GM21381 (cell line): Measurements from ENCODE around the gene HEXB.
A peak's percentile ranks its signal among the peaks of the same experiment; 100 is the strongest.
"Not testable (repeated sequence)": the region's sequence is repeated elsewhere in the genome, so short reads cannot be mapped to it uniquely, and the experiment has no call there.

Experiments
- ATAC-seq: cut with Tn5 transposase; IDR thresholded peaks from one replicate; pipeline ENCODE4 v1.9.1; 2021; ENCODE audit warnings: mild to moderate bottlenecking, moderate library complexity; ENCODE audit not compliant: unreplicated experiment

The HEXB gene

DNA sequence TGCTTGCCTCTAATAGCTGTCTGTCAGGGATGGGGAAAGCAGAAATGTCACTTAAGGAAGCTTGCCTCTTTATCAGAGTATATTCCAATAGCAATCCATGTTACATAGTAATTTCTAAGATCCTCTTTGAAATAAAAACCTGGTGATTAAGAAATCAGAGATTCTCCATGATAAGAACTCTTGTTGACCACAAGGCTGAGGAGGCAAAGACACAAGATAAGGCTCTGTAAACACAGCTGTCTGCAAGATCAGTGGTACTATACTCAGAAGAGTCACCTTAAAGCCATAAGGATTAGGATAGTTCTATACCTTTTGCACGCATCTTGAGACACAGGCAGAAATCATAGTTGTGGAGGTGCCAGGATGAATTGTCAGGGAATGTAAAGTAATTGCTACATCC is 40.3 kb downstream of the HEXB start:
- ATAC-seq = no peak

DNA sequence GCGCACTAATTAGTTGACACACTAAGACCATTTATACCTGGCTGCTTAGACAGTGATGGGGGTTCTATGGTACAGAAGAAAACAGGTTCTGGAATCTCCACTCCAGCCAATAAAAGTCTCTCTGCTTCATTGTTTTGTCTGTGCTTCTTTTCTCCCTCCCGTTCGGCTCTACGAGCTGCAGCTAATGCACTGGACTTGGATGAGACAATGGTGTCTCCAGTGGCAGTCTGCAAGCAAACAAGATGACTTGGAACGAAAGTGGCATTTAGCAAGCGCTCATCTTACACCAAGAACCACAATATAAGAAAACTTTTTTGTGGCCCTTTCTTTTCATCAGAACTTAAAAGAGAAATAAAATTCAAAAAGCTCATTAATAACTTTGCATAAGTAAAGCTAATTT is 51.7 kb downstream of the HEXB start:
- ATAC-seq = no peak

DNA sequence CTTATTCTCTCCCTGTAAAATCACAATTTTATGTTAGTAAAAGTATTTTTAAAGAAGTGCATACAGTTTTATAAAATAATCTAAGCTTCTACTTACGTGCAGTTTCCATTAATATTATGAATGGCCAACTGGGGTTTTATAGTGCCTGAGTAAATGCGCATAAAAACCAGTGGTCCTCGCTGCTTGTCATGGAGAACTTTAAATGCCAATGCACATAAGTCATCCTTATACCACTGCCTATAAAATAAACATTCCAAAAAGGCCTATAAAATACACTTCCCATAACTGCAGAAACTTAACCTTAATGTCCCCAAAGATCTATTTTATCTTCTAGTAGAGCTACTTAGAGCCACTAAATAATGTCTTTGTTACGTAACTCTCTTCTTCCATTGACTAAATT is 53.4 kb downstream of the HEXB start:
- ATAC-seq = no peak

DNA sequence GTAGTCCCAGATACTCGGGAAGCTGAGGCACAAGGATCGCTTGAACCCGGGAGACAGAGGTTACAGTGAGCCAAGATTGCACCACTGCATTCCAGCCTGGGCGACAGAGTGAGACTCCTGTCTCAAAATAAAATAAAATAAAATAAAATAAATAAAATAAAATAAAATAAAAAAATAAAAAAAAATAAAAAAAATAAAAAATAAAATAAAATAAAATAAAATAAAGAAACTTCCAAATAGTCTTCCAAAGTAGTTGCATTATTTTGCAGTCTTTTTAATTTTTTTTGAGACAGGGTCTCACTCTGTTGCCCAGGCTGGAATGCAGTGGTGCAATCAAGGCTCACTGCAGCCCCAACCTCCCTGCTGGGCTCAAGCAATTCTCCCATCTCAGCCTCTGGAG is 63.7 kb downstream of the HEXB start:
- ATAC-seq = not testable (repeated sequence)

DNA sequence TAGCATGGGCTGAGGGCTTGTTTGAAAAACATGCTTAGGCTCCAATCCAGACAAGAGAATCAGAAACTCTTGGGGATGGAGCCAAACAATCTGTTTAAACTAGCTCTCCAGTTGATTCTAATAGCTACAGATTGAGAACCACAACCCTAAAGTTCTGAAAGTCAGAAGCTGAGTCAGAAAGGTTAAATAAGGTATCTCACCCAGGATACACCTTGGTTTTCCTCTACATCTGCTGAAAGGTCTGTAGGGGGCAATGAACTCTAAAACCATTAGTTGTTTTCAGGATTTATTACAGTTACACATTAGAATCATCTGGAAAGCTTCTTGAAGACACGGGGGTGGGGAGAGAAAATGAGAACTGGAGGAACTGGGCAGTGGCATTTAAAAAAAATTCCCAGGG is 76.2 kb downstream of the HEXB start:
- no peak for ATAC-seq

DNA sequence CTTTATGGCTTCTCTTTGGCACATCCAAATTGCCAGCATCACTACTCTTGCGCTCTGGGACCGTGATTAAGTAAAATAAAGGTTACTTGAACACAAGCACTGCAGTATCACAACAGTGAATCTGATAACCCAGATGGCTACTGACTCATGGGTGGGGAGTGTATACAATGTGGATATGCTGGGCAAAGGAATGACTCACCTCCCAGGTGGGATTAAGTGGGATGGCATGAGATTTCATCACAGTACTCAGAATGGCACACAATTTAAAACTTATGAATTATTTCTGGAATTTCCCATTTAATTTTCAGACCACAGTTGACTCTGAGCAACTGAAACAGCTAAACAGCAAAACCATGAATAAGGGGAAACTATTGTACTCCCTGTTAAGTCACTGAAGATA is 77.6 kb downstream of the HEXB start:
- no peak for ATAC-seq

DNA sequence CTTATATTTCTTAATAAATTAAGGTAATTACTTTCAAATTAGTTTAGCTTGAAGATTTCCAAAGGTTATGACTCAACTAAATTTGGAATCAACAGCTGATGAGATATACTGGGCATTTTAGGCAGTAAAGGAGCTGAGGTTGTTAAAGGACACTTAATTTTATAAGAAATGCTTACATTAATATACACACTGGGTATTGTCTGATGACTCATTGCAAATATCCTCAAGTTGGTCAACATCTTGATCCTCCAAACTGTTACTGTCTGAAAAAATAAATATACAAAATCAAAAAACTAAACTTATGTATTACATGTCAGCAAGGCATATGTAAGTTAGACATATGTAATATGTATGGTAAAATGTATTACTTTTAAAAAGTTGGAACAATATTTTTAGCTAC is 78.5 kb downstream of the HEXB start:
- no peak for ATAC-seq

DNA sequence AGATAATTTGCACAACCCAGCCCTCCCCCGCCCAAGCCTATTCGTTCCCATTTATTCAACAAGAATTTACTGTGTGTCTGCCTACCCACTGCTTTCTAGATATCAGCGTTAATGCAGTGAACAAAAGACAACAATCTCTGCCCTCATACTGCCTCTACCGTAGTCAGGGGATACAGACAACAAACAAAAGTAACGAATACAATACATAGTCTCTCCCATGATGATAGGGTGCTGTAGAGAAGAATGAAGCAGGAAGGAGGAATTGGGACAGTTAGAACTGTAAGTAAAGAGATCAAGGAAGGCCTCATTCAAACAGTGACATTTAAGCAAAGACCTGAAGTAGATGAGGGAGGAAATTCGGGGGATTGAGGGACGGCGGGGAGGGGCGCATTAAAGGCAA is 80.2 kb downstream of the HEXB start:
- ATAC-seq = no peak

DNA sequence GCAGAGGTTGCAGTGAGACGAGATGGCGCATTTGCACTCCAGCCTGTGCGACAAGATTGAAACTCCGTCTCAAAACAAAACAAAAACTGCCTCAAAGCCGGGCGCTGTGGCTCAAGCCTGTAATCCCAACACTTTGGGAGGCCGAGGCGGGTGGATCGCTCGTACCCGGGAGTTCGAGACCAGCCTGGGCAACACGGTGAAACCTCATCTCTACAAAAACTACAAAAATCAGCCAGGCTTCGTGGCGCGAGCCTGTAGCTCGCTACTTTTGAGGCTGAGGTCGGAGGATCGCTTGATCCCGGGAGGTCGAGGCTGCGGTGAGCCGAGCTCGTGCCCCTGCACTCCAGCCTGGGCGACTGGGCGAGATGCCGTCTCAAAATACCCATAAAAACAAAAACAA is 80.9 kb downstream of the HEXB start:
- no peak for ATAC-seq

DNA sequence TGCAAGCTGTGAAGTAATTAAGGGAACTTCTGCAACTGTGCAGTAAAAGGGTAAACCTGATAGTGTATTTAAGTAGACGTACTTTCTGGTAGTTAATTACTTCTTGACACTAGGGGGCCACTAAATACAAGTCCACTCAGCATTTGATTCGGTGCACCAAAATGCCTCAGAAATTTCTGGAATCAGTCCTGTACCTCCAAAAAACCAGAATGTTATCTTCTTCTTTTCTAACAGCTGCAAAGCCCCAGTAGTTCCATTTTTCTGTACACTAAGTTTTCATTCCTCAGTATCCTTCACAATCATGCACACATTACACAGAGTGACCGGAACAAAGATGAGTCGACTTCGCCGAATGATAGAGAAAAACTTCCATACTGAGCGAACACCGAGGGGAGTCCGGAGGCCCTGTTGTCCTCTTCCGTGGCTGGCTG is 81.4 kb downstream of the HEXB start:
- ATAC-seq = peak; percentile 36

DNA sequence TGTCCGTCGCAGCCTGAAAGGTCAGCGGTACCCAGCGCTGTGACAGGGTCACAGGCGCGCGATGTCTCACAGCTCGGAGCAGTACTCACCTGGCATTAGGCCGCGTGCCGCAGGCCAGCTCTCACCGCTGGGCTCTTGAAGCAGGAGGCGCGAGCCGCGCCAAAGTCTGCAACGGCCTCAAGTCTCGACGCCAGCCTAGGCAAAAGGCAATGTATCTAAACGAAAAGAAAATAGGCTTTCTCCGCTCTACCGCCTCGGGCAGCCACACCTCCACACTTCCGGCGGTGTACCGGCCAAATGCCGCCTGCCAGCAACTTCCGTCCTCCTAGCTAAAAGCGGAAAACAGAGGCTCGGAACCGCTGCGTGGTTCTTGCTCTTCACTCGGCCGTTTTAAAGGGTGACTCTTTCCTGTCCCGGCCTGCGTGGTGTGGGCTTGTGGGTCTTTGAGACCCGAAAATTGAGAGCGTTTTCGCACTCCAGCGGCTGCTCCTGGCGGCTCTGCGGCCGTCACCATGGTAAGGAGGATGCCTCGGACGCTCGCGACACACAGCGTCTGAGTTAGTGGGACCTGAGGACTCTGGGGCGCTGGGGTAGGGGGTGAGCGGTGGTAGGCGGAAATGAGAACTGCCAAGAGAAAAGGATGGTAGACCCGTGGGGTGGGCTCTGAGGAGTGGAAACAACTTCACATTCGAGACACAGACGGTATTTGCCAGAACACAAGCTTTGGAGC is 82.0 kb downstream of the HEXB start, which contains the start of the genes GFM2 and NSA2:
Gene GFM2 (minus strand): TSS at position 269 of the 730 bp plus-strand sequence. CDS start 3,375 bp downstream, outside the sequence.
Gene NSA2 (plus strand): TSS at position 401 of the 730 bp plus-strand sequence. CDS start 112 bp downstream, at position 513.
- ATAC-seq = peak; percentile 93

DNA sequence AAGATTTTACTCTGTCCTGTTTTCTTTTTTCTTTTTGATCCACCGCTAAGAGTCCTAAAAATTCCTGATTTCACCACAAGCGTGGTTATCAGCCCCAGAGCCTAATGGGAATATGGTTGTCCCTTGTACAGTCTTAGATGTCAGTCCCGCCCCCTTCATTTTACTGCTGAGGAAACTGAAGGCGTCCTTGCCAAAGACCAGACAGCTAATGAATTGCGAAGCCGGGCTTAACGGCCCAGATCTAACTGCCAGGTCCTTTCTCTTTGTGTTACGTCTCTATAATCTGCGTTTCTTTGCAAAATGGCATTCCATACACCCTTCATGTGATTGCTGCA is 82.5 kb downstream of the HEXB start:
- peak; percentile 22 for ATAC-seq
